RPMI7951 (cell line): Measurements from ENCODE around the gene RCC2. TPM values are rescaled to one million over a fixed set of nuclear protein-coding genes. Genes with fewer than 3 reads are reported as not detected.
"Not testable (repeated sequence)": the region's sequence is repeated elsewhere in the genome, so short reads cannot be mapped to it uniquely, and the experiment has no call there.

Source experiments
- DNase-seq: peaks from one replicate; pipeline ENCODE4 v3.0.0-alpha.2; 2012; ENCODE audit warnings: low read depth
- total RNA-seq: library from RNA; depleted of rRNA; stranded (reverse); fragments of >200 nt; shearing (Covaris generic); gene quantifications from 2 replicates; pipeline ENCODE4 v1.2.3, GENCODE V29; 2014; rRNA removed

The RCC2 gene
- 60.7 and 61.9 TPM in 2 replicates for total RNA-seq

- peak; percentile 83 for DNase-seq
Observed at GRCh38 chr1:17439250-17440073, at the start of gene RCC2. Gene RCC2 (minus strand): TSS chr1:17439677. CDS start chr1:17438514, 1,163 bp downstream.

GRCh38 chr1:17486242-17486641 lies 46.8 kb upstream of the RCC2 start:
- no peak for DNase-seq

DNA sequence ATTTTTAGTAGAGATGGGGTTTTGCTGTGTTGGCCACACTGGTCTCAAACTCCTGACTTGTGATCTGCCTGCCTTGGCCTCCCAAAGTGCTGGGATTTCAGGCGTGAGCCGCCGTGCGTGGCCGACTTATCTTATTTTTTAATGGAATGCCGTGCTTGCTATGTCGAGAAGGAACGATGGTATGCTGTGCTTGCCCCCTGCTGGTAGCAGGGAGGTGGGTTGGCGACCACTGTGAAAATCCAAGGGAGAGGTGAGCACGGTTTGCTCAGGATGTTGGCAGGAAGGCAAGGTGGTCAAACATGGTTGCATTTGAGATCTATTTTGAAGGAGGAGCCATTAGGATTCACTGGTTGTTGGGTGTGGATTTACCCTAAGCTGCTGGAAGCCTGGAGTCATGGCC lies 45.8 kb upstream of the RCC2 start:
- DNase-seq = peak; percentile 42

- DNase-seq = not testable (repeated sequence)
Observed at GRCh38 chr1:17481981-17482380, 42.5 kb upstream of the RCC2 start.

GRCh38 chr1:17480846-17481245 lies 41.4 kb upstream of the RCC2 start:
- no peak for DNase-seq

DNA sequence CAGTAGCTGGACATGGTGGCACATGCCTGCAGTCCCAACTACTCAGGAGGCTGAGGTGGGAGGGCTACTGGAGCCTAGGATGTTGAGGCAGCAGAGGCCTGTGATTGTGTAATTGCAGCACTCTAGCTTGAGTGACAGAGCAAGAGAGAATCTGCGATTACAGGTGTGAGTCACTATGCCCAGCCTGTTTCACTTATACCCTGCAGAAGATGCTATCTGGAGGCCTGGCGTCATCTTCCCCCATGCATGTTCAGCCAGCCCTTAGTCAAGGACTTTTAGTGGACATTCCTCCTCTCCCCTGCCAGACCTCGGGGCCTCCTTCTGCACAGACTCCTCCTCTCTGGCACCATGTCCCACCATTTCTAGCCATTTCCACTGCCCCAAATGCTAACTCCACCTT lies 36.3 kb upstream of the RCC2 start:
- peak; percentile 80 for DNase-seq

DNA sequence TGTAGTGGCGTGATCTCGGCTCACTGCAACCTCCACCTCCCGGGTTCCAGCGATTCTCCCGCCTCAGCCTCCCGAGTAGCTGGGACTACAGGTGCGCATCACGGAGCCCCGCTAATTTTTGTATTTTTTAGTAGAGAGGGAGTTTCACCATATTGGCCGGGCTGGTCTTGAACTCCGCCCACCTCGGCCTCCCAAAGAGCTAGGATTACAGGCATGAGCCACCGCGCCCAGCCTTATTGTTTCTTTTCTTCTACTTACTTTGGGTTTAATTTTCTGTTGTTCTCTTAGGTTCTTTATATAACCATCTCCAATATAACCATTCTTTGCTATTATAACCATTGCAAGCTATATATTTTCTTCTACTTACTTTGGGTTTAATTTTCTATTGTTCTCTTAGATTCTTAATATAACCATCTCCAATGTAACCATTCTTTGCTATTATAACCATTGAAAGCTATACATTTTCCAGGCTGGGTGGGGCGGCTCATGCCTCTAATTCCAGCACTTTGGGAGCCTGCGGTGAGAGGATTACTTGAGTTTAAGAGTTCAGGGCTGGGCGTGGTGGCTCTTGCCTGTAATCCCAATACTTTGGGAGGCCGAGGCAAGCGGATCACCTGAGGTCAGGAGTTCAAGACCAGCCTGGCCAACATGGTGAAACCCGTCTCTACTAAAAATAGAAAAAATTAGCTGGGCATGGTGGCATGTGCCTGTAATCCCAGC lies 35.5 kb upstream of the RCC2 start:
- not testable (repeated sequence) for DNase-seq

- DNase-seq = no peak
Observed at GRCh38 chr1:17472814-17473213, 33.3 kb upstream of the RCC2 start.

- no peak for DNase-seq
Observed at GRCh38 chr1:17471393-17471792, 31.9 kb upstream of the RCC2 start.

DNA sequence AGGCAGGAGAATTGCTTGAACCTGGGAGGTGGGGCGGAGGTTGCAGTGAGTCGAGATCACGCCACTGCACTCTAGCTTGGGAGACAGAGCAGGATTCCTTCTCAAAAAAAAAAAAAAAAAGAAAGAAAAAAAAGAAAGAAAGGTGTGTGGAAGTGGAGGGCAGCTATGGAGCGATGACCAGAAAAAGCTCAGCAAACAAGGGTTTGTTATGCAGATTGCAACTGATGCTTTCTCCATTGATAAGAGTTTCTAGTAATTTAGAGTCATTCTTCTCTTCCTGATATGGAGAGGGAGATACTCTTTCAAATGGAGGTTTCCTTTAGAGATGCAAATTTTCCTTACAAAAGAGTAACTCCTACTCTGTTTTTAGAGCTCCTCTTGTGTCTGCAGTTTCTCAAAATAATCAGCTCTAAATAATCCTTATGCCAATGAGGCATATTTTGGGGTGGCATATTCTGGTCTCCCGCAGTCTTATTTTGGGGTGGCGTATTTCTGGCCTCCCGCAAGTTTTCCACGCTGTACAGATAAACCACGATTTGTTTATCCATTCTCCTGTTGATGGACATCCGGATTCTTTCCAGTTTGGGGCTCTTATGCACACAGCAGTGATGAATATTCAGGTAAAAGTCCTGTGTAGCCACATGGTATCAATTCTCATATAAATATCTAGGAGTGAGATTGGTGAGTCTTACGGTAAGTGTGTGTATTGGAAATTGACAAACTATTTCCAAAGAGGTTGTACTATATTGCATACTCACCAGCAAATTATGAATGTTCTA lies 30.7 kb upstream of the RCC2 start:
- DNase-seq = no peak

GRCh38 chr1:17468357-17469265 lies 29.1 kb upstream of the RCC2 start:
- DNase-seq = not testable (repeated sequence)

- no peak for DNase-seq
Observed at GRCh38 chr1:17466359-17466758, 26.9 kb upstream of the RCC2 start.

GRCh38 chr1:17465228-17465627 lies 25.8 kb upstream of the RCC2 start:
- no peak for DNase-seq

GRCh38 chr1:17463991-17464390 lies 24.5 kb upstream of the RCC2 start:
- DNase-seq = no peak

DNA sequence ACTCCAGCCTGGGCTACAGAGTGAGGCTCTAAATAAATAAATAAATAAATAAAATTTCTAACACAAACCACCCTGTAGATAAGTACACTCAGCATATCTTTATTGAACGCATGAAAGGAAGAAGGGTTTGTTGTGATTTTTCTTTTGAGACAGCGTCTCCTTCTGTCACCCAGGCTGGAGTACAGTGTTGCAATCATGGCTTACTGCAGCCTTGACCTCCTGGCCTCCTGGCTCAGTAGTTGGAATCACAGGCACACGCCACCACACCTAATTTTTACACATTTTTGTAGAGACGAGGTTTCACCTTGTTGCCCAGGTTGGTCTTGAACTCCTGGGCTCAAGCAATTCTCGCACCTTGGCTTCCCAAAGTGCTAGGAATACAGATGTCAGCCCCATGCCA lies 23.2 kb upstream of the RCC2 start:
- DNase-seq = no peak

DNA sequence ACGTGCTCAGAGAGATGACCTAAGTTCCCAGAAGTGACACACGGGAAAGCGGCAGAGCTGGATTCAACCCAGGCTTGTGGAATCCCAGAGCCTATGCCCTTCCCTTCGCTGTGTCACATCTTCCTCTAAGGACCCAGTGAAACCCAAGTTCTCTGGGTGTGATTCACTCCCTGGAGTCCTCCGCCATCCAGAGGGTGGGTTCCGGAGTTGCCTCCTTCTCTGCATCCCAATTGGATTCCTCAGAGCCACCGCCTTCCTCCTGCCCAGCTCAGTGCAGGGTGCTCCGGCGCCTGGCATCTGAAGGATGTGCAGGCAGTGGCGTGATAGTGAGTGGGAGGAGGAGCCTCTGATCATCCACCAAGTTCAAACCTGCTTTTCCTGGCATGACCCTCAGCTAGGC lies 20.7 kb upstream of the RCC2 start:
- DNase-seq = peak; percentile 53

- DNase-seq = no peak
Observed at GRCh38 chr1:17458794-17459193, 19.3 kb upstream of the RCC2 start.

DNA sequence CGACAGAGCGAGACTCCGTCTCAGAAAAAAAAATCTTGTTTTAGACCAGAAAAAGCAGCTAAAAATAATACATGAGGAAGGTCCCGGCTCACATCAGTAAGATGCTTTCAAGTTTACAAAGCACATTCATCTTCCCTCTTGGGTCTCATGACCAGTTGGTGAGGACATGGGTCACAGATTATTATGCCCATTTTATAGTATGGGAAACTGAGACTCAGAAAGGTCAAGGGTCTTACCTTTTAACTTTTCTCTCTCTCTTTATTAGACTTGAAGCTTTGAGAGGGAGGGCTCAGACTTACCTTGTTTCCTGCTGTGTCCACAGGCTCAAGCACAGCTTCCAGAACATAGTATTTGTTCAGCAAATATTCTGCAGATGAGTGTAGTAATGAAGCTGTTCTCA lies 13.2 kb upstream of the RCC2 start:
- no peak for DNase-seq

GRCh38 chr1:17452203-17452602 lies 12.7 kb upstream of the RCC2 start:
- not testable (repeated sequence) for DNase-seq

GRCh38 chr1:17451731-17452130 lies 12.3 kb upstream of the RCC2 start:
- no peak for DNase-seq

GRCh38 chr1:17447501-17447992 lies 8.1 kb upstream of the RCC2 start:
- no peak for DNase-seq
